ENCODE measurements around the gene DUXB.

DNA sequence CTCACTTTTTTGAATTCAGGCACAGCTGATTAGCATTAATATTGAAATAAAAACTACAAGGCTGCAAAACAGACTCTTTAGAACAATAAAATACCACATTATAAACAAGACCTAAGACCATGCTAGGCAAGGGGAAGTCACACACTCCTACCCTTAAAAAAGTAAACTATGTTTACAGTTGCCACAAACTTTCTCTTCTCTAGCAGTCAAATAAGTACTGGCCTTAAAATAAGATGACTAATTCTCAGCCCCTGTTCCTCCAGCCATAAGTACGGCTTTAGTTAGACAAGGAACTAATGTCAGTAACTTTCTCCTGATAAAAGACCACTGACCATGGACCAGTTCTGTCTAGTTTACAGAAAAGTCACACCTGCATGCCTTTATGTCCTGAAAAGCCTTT is 44.6 kb upstream of the DUXB start:
- TF ChIP-seq, protein P1, sequence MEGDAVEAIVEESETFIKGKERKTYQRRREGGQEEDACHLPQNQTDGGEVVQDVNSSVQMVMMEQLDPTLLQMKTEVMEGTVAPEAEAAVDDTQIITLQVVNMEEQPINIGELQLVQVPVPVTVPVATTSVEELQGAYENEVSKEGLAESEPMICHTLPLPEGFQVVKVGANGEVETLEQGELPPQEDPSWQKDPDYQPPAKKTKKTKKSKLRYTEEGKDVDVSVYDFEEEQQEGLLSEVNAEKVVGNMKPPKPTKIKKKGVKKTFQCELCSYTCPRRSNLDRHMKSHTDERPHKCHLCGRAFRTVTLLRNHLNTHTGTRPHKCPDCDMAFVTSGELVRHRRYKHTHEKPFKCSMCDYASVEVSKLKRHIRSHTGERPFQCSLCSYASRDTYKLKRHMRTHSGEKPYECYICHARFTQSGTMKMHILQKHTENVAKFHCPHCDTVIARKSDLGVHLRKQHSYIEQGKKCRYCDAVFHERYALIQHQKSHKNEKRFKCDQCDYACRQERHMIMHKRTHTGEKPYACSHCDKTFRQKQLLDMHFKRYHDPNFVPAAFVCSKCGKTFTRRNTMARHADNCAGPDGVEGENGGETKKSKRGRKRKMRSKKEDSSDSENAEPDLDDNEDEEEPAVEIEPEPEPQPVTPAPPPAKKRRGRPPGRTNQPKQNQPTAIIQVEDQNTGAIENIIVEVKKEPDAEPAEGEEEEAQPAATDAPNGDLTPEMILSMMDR (IDR thresholded peaks at IDR 0.05 in 8 of 11, conservative IDR thresholded peaks at IDR 0.05 in 3 of 11): no peak
- TF ChIP-seq POLR2A (IDR thresholded peaks at IDR 0.05): no peak

All from spleen (tissue), 7 donors.